Measurements from ENCODE around the gene GSTM2.

Gene GSTM2

GRCh38 chr1:109625601-109626560, 42.0 kb upstream of the GSTM2 start:
- Histone ChIP-seq H3K4me3 (ENCODE audit: low read length) (no peak overlapping the region), H3K9me3 (ENCODE audit: low read length) (no peaks in the 10 kb centered on the region), H2AFZ (ENCODE audit: low read depth, low read length) (no peak overlapping the region), H3K27me3 (ENCODE audit: insufficient read depth, low read length) (no peaks in the 10 kb centered on the region), H3K4me1 (ENCODE audit: insufficient read depth, low read length) (peaks cover 11% of the 10 kb centered on the region), H3K36me3 (ENCODE audit: insufficient read depth, low read length) (peaks cover 42% of the 10 kb centered on the region)

- H2AFZ ChIP-seq (ENCODE audit: low read depth, low read length) = no peak overlapping the region
- H3K4me1 ChIP-seq (ENCODE audit: insufficient read depth, low read length) = peaks cover 6% of the 10 kb centered on the region
- H3K9me3 ChIP-seq (ENCODE audit: low read length) = no peaks in the 10 kb centered on the region
- no peak overlapping the region for H3K4me3 ChIP-seq (ENCODE audit: low read length)
- peaks cover 51% of the 10 kb centered on the region for H3K36me3 ChIP-seq (ENCODE audit: insufficient read depth, low read length)
- no peaks in the 10 kb centered on the region for H3K27me3 ChIP-seq (ENCODE audit: insufficient read depth, low read length)
Observed at GRCh38 chr1:109626682-109627408, 41.0 kb upstream of the GSTM2 start.

DNA sequence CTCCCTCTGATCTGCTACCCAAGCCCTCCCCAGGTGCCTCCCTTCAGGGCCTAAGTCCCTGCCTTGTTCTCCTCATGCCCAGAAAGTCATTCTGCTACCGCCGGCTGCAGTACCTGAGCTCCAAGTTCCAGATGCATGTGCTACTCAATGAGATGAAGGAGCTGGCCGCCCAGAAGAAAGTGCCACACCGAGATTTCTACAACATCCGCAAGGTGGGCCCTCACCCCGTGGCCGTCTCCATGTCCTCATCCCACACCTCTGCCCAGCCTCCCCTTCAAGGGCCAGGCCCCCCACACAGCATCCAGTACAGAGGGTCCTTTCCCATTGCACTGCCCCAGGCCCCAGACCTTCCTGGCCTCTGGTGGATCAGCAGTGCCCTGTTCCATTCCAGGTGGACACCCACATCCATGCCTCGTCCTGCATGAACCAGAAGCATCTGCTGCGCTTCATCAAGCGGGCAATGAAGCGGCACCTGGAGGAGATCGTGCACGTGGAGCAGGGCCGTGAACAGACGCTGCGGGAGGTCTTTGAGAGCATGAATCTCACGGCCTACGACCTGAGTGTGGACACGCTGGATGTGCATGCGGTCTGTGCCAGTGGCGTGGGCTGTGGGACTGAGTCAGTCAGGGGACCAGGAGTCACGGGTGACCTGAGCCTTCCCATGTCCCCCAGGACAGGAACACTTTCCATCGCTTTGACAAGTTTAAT, 40.0 kb upstream of the GSTM2 start:
- no peaks in the 10 kb centered on the region for H3K9me3 ChIP-seq (ENCODE audit: low read length)
- H3K4me1 ChIP-seq (ENCODE audit: insufficient read depth, low read length) = peaks cover 2% of the 10 kb centered on the region
- H3K27me3 ChIP-seq (ENCODE audit: insufficient read depth, low read length) = no peaks in the 10 kb centered on the region
- peaks cover 54% of the 10 kb centered on the region for H3K36me3 ChIP-seq (ENCODE audit: insufficient read depth, low read length)
- H2AFZ ChIP-seq (ENCODE audit: low read depth, low read length) = no peak overlapping the region
- H3K4me3 ChIP-seq (ENCODE audit: low read length) = no peak overlapping the region

DNA sequence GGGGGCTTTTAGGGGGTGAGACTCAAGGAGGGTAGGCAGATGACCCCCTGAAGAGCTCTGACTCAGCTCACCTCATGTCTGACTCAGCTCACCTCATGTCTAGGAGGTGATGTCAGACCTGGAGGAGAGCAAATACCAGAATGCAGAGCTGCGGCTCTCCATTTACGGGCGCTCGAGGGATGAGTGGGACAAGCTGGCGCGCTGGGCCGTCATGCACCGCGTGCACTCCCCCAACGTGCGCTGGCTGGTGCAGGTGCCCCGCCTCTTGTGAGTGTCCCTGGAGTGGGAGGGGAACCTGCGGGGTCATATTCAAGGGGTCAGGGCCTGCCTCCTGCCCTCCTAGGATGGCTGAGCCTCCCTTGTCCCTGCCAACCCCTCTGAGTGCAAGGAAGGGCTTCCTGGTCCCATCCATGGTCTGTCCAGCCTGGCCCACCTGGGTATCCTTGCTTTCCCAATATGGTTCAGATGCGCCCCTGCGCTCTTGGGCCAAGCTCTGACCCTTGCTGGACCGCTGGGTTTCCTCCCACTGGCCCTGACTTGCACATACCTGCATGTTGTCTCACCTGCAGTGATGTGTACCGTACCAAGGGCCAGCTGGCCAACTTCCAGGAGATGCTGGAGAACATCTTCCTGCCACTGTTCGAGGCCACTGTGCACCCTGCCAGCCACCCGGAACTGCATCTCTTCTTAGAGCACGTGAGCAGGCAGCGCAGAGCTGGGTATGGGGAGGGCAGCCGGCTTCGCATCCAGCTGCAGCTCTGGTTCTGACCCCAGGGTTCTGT, 39.1 kb upstream of the GSTM2 start:
- no peak overlapping the region for H3K4me3 ChIP-seq (ENCODE audit: low read length)
- peaks cover 1% of the 10 kb centered on the region for H3K4me1 ChIP-seq (ENCODE audit: insufficient read depth, low read length)
- H3K9me3 ChIP-seq (ENCODE audit: low read length) = no peaks in the 10 kb centered on the region
- no peaks in the 10 kb centered on the region for H3K27me3 ChIP-seq (ENCODE audit: insufficient read depth, low read length)
- peaks cover 54% of the 10 kb centered on the region for H3K36me3 ChIP-seq (ENCODE audit: insufficient read depth, low read length)
- H2AFZ ChIP-seq (ENCODE audit: low read depth, low read length) = no peak overlapping the region

GRCh38 chr1:109629372-109630030, 38.4 kb upstream of the GSTM2 start:
- no peak overlapping the region for H2AFZ ChIP-seq (ENCODE audit: low read depth, low read length)
- no peaks in the 10 kb centered on the region for H3K4me1 ChIP-seq (ENCODE audit: insufficient read depth, low read length)
- no peak overlapping the region for H3K4me3 ChIP-seq (ENCODE audit: low read length)
- H3K27me3 ChIP-seq (ENCODE audit: insufficient read depth, low read length) = no peaks in the 10 kb centered on the region
- H3K9me3 ChIP-seq (ENCODE audit: low read length) = no peaks in the 10 kb centered on the region
- peaks cover 54% of the 10 kb centered on the region for H3K36me3 ChIP-seq (ENCODE audit: insufficient read depth, low read length)

DNA sequence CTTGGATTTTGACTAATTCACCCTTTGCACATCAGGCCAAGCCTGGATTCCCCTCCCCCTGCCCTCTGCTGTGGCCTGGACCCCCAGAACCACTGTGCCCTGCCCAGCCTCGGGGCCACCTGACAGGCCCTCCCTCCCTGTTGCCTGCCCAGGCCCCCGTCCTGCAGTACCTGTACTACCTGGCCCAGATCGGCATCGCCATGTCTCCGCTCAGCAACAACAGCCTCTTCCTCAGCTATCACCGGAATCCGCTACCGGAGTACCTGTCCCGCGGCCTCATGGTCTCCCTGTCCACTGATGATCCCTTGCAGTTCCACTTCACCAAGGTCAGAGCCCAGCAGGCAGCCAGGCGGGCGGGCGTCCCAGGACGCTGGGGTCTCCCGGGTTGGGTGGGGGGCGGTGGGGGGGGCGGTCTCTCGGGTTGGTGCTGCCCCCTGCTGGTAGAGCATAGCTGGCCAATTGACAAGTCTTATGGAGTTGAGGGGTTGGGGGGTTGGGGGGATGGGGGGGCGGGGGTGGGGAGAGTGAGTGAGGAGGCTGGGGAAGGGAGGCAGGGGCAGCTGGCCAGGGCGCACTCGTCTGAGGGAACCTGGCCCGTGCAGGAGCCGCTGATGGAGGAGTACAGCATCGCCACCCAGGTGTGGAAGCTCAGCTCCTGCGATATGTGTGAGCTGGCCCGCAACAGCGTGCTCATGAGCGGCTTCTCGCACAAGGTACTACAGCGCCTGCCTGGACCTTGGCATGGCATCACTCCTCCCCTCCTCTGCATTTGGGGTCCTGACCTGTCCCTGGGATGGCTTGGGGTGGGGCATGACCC, 37.6 kb upstream of the GSTM2 start:
- H3K27me3 ChIP-seq (ENCODE audit: insufficient read depth, low read length) = no peaks in the 10 kb centered on the region
- no peaks in the 10 kb centered on the region for H3K4me1 ChIP-seq (ENCODE audit: insufficient read depth, low read length)
- H3K4me3 ChIP-seq (ENCODE audit: low read length) = no peak overlapping the region
- peaks cover 54% of the 10 kb centered on the region for H3K36me3 ChIP-seq (ENCODE audit: insufficient read depth, low read length)
- H2AFZ ChIP-seq (ENCODE audit: low read depth, low read length) = no peak overlapping the region
- H3K9me3 ChIP-seq (ENCODE audit: low read length) = no peaks in the 10 kb centered on the region

DNA sequence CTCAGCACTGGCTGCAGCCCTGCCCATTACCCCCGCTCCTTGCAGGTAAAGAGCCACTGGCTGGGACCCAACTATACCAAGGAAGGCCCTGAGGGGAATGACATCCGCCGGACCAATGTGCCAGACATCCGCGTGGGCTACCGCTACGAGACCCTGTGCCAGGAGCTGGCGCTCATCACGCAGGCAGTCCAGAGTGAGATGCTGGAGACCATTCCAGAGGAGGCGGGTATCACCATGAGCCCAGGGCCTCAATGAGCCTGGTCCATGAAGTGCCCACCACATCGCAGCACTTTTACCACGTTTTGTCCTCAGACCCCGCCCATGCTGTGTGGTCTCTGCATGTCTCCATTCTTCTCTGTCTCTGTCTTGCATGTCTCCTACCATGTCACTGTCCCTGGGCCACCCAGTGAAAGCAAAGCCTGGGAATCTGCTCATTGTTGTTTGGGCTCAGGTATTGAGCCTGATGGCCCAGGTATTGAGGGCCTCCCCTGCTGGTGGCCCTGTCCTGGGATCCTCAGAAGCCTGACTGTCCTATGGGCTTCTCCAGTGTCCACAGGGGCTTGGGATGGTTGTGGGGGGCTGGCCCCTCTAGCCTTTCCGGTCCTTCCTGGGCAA, 36.9 kb upstream of the GSTM2 start:
- Histone ChIP-seq H3K27me3 (ENCODE audit: insufficient read depth, low read length) (no peaks in the 10 kb centered on the region), H3K4me1 (ENCODE audit: insufficient read depth, low read length) (no peaks in the 10 kb centered on the region), H3K9me3 (ENCODE audit: low read length) (no peaks in the 10 kb centered on the region), H3K4me3 (ENCODE audit: low read length) (no peak overlapping the region), H3K36me3 (ENCODE audit: insufficient read depth, low read length) (peaks cover 54% of the 10 kb centered on the region), H2AFZ (ENCODE audit: low read depth, low read length) (no peak overlapping the region)

- Histone ChIP-seq H3K4me1 (ENCODE audit: insufficient read depth, low read length) (no peaks in the 10 kb centered on the region), H3K9me3 (ENCODE audit: low read length) (no peaks in the 10 kb centered on the region), H3K36me3 (ENCODE audit: insufficient read depth, low read length) (peaks cover 50% of the 10 kb centered on the region), H2AFZ (ENCODE audit: low read depth, low read length) (no peak overlapping the region), H3K4me3 (ENCODE audit: low read length) (no peak overlapping the region), H3K27me3 (ENCODE audit: insufficient read depth, low read length) (no peaks in the 10 kb centered on the region)
Observed at GRCh38 chr1:109631513-109632505, 36.0 kb upstream of the GSTM2 start.

GRCh38 chr1:109632671-109633346, 35.0 kb upstream of the GSTM2 start:
- H3K9me3 ChIP-seq (ENCODE audit: low read length) = no peaks in the 10 kb centered on the region
- no peaks in the 10 kb centered on the region for H3K27me3 ChIP-seq (ENCODE audit: insufficient read depth, low read length)
- H3K4me1 ChIP-seq (ENCODE audit: insufficient read depth, low read length) = no peaks in the 10 kb centered on the region
- H2AFZ ChIP-seq (ENCODE audit: low read depth, low read length) = no peak overlapping the region
- no peak overlapping the region for H3K4me3 ChIP-seq (ENCODE audit: low read length)
- peaks cover 40% of the 10 kb centered on the region for H3K36me3 ChIP-seq (ENCODE audit: insufficient read depth, low read length)

GRCh38 chr1:109634292-109634691, 33.6 kb upstream of the GSTM2 start:
- Histone ChIP-seq H3K9me3 (ENCODE audit: low read length) (no peaks in the 10 kb centered on the region), H3K36me3 (ENCODE audit: insufficient read depth, low read length) (peaks cover 26% of the 10 kb centered on the region), H3K4me1 (ENCODE audit: insufficient read depth, low read length) (no peaks in the 10 kb centered on the region), H3K27me3 (ENCODE audit: insufficient read depth, low read length) (no peaks in the 10 kb centered on the region), H3K4me3 (ENCODE audit: low read length) (no peak overlapping the region), H2AFZ (ENCODE audit: low read depth, low read length) (no peak overlapping the region)

All from neuron (in vitro differentiated cells).